GM19193 (cell line): ENCODE results near the gene HNRNPAB.

Source experiments
- POLR2A ChIP-seq: IDR thresholded peaks from 4 replicates; pipeline ENCODE4 v1.6.1; 2011; ENCODE audit not compliant: insufficient read depth, insufficient read length; ENCODE audit errors: extremely low read depth

HNRNPAB gene

DNA sequence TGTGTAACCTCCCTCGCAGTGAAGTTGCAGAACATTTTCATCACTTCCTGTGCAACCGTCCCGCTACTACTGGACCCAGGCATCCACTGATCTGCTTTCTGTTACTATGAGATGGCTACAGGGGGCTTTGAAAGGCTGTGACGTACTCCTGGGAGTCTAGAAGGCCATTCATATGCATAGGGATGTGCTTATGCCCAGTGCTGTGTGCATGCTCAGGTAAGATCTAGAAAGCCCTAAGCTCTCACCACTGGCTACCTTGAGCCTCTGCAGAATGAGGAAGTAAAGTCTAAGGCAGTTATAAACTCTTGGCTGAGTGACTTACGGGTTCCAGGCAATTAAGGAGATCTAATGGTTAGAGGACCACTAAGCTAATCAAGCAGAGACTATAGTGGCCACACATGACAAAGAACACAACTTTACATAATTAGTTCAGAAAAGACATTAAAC is 11.8 kb downstream of the HNRNPAB start:
- no peak for TF ChIP-seq POLR2A

DNA sequence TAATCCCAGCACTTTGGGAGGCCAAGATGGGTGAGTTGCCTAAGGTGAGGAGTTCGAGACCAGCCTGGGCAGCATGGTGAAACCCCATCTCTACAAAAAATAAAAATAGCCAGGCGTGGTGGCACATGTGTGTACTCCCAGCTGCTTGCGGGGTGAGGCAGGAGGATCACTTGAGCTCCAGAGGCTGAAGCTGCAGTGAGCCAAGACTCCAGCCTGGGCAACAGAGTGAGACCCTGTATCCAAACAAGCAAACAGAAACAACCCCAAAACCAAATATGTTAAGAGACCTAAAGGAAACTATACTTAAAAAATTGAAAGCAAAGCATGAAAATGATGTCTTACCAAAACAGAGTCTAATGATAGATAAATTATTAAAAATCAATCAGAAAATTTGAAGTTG is 12.4 kb downstream of the HNRNPAB start:
- no peak for TF ChIP-seq POLR2A

DNA sequence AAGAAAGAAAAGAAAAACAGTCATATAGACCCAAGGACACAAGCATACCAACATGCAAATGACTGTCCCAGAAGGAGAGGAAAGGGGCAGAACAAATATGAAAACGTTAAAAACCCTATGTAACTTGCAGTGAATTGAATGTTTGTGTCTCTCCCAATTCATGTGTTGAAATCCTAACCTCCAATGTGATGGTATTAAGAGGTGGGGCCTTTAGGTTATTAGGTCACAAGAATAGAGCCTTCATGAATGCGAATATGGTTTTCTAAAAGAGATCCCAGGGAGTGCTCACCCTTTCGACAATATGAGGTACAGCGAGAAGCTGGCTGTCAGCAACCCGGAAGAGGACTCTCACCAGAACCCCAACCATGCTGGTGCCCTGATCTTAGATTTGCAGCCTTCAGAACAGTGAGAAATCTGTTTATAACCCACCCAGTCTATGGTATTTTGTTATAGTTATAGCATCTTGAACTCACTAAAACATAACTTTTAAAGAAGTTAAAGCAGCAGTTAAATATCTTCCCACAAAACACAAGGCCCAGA is 14.0 kb downstream of the HNRNPAB start:
- TF ChIP-seq POLR2A, result no peak

DNA sequence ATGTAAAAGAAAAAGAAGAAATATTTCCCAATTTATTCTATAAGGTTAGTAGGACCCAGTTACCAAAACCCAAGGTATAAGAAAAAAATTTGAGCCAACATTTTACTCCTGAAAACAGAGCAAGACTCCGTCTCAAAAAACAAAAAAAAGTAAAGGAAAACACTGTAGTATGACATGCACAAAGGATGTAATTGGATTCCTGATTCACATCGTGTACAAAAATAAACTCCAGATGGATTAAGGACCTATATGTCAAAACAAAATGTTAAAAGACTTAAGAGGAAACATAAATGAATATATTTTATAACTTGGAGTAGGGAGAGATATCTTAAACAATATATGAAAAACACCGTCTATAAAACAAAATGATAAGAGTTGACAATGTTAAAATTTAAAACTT is 14.5 kb downstream of the HNRNPAB start:
- TF ChIP-seq POLR2A, result no peak

DNA sequence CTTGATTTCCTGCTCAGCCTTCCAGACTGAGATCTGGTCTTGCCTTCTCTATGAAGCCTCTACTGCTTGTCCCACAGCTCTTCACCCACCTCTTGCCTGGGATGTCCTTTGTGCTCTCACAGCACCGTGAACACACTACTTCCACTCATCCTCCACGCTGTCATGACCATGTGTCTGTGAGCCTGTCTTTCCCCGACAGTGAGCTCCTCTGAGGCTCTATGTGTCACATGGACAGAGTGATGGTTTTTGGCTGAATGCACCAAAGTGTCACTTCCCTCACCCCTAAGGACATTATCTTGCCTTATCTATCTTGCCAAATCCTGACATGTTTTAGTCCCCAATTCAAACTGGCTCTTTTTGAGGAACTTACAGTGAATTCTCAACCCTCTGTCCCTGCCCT is 16.9 kb downstream of the HNRNPAB start:
- TF ChIP-seq POLR2A, result no peak

DNA sequence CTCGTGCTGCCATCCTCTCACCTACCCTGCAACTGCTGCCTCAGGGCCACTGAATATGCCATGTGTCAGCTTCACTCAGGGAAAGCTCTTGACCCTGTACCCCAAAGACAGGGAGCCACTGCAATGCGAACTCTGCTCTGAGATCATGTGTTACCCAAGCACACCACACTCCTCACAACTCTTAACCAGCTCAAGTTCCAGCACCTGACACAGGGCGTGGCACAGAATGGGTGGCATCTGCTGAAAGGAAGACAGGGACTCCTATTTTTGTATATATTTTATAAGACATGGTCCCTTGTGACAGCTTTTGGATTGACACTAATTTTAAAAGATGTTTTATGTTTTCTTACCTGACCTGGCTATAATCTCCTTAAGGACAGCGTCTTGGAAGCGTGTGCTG is 17.5 kb downstream of the HNRNPAB start:
- no peak for TF ChIP-seq POLR2A

DNA sequence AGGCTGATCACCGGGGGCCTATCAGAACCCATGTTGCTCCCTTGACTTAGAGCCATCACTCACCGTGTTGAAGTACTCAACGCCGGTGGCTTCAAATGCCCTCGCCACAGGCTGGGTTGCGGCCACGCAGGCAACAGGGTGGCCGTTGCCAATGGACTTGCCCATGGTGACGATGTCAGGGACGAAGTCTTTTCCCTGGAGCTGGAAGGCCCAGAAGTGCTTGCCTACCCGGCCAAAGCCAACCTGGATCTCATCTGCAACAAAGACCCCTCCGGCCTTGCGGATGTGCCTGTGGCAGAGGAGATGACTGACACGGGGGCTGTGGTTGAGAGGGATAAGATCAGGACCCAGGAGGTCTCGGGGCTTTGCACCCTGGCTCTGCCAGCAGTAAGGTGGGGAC is 18.0 kb downstream of the HNRNPAB start:
- no peak for TF ChIP-seq POLR2A

DNA sequence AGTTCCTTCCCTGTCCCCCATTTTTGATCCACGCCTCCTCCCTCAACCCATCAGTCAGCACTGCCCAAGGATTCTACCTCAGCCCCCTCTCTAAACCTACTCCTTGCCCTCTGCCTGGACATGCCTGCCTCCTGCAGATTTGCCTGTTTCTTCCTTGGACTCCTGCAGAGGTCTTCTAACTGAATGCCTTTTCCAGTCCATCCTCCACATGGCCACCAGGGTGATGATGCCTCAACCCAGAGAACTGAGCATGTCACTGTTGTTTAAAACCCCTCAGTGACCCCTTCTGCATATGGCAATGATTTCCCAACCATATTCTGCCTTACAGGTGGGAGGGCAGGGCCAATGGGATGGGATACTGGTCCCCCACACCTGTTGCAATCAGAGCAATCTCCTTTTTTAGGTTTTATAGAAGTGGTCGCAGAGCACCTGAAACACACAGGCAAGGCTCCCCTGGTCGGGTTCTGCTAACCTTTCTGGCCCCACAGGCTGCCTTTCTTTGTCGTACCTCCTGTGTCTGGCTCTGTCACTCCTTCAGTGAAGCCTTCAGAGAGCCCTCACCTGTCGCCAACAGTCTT is 19.0 kb downstream of the HNRNPAB start:
- no peak for TF ChIP-seq POLR2A

DNA sequence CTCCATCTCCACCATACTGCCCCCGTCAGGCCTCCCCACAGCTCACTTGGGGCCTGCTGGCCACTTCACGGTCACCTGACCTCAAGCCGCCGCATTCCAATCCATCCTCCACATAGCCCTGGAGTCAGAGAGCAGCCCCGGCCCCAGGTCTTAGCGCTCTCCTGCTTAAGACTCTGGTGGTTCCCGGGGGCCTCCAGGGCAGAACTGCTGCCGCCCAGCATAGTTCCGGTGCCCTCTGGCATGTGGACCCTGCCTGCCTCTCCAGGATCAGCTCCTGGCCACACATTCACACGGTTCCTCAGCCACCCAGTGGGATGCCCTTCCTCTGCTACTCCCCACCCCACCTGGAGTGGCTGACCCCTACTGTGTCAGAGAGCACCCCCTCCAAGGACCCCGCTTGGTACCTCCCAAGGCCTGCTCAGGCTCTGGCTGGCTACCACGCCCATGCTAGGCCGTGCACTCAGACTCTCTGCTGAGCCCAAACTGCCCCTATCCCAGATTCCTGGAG is 19.5 kb downstream of the HNRNPAB start:
- no peak for TF ChIP-seq POLR2A

DNA sequence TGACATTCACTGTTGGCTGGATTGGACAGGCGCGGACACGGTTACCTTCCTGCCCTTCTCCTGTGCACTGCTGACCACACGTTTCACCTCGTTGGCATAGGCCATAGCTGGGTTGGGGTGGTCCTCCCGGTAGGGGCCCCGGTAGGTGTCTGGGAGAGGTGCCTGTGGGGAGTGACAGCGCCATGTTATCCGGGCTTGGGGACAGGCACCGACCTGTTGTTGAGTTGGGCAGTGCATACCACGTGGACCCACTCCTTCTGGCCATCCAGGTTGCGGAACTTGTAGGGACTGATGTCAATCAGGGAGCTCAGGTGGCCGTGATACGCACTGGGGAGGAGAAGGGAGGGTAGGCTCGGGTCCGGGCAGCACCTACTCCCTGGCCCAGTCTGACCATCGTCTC is 20.1 kb downstream of the HNRNPAB start:
- no peak for TF ChIP-seq POLR2A

DNA sequence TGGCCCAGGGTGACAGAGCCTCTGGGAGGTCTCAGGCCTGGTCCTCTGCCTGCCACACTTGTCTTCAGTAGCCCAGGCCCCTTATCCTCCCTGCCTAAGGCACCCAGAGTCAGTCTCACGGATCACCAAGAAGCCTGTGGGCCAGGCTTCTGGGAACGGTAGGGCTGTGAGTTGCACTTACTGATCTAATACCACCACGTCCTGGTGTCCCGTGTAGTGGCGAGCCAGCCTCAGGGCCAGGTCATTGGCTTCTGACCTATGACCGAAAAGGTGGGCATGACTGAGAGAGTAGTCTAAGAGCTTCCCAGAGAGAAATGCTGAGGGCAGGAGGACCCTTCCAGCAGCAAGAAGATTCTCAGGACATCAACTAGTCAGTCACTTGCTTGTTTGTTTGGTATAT is 20.8 kb downstream of the HNRNPAB start:
- TF ChIP-seq POLR2A, result no peak

DNA sequence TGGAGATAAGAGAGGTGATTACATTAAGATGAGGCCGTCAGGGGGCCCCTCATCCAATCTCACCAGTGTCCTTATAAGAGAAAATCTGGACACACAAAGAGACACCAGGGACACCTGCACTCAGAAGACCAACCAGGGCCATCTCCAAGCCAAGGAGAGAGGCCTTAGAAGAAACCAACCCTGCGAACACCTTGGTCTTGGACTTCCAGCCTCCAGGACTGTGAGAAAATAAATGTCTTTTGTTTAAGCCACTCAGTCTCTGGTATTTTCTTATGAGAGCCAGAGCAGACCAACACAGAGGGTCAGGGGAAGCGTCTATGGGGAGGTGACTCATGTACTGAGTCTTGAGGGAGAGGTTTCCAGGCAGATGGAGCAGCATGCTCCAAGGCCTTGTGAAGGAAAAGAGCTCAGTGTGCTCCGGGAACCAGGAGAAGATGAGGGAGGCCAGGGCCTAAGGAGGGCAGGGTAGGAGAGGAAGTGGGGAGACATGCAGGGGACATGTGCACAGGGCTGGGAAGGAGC is 22.9 kb downstream of the HNRNPAB start:
- no peak for TF ChIP-seq POLR2A

DNA sequence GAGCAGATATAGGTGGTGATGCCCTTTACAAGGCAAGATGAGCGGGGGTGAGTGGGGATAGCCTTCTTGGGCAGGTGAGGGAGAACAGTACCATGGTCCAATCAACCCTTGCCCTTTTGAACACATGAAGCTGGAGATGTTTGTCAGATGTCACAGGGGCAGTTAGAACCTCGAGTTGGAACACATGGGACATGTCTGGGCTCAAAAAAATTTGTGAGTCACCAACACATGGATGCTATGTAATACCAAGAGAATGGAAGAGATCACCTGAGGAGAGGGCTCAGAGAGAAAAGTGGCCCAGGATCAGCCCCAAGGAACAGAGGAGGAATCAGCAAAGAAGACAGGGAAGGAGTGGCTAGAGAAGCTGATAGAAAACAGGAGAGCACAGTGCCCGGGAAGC is 23.6 kb downstream of the HNRNPAB start:
- TF ChIP-seq POLR2A, result no peak

DNA sequence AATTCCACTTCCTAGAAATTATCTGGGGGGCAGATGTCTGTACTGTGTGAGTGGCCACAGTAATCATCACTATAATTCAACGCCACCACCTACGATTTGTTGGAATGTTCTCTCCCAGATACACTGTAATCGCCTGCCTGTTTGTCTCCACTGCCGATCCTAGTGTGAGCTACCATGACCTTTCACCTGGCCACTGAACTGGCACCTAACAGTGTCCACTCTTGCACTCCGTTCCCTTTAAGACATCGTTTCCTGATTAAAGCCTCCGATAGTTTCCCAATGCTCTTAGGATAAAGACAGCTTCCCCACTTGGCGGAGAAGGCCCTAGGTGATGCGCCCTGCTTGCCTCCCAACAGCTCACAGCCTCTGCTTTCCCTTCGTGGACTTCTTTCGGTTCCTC is 24.3 kb downstream of the HNRNPAB start:
- no peak for TF ChIP-seq POLR2A

DNA sequence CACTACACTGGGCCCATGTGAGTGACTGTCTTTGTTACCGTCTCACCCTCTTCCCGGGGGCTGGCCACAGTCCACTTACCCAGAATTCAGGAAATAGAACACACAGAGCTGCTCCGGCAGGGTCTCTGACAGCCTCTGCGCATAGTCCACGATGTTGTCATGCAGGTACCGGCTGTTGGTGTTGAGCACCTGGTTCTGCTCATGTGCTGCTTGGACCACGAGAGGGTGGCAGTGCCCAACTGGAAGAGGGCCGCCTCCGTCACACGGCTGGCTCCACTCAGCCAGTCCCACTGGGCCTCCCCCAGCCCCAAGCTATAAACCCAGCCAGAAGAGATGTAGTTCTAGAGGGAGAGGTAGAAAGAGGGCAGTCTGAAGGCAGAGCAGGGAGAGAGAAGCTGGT is 25.5 kb downstream of the HNRNPAB start:
- no peak for TF ChIP-seq POLR2A

DNA sequence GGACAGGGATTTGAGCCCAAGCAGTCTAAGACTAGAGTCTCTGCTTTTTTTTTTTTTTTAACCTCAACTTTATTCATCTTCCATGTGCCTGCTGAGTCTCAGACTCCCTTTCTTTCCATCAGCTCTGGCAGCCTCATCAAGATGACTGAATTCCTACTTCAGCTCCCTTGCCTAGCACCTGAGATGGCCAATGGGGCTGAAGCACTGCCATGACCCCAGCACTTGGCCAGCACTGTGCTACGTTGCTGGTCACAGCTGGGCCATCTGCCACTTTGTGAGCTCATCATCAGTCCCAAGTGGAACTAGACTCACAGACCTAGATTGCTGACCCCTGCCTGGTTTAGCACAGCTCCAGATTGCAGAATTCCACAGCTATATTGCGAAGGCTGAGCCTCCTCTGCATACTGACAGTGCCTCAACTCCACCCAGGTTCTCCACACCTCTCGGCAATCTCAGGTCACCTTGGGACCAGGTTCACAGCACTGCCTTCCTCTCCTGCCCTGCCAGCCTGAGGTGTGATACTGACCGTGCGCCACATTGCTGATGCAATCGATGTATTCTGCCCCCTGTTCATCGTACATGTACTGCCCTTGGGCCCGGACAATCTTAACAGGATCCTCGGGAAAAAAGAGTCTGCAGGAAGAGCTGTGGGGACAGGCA is 26.7 kb downstream of the HNRNPAB start:
- TF ChIP-seq POLR2A, result no peak
